Heart right ventricle (tissue), 16 donors: ENCODE data around the gene PARP14. TPM values are rescaled to one million over a fixed set of nuclear protein-coding genes. Genes with fewer than 3 reads are reported as not detected.
"Not testable (repeated sequence)": the region's sequence is repeated elsewhere in the genome, so short reads cannot be mapped to it uniquely, and the experiment has no call there.

Source experiments
- ATAC-seq, 8 donors: fragments of 200-7000 bp; cut with Tn5 transposase; one replicate each; pipeline ENCODE4 v1.9.1; 2020; ENCODE audit warnings: mild to moderate bottlenecking in 8 of 8, moderate library complexity in 8 of 8, moderate number of reproducible peaks in 1 of 8
- DNase-seq, 2 donors: peaks; one replicate each; pipeline ENCODE4 v3.0.0-alpha.2; 2020
- H3K27ac ChIP-seq, 10 donors: fragments of 200-600 bp; sonication (generic) in 2 of 10; one replicate each; pipeline versions ENCODE4 v1.5.0 to v1.8.0; 2020 to 2022; ENCODE audit warnings: mild to moderate bottlenecking in 3 of 10
- H3K27me3 ChIP-seq, 7 donors: fragments of 200-600 bp; one replicate each; pipeline ENCODE4 v1.8.0; 2021 to 2022; ENCODE audit warnings: mild to moderate bottlenecking in 2 of 7
- H3K36me3 ChIP-seq, 9 donors: fragments of 200-600 bp; sonication (generic) in 1 of 9; one replicate each; pipeline versions ENCODE4 v1.5.0 to v1.8.0; 2020 to 2022; ENCODE audit warnings: mild to moderate bottlenecking in 2 of 9
- H3K4me1 ChIP-seq, 9 donors: fragments of 200-600 bp; sonication (generic) in 1 of 9; one replicate each; pipeline versions ENCODE4 v1.5.0 to v1.8.0; 2020 to 2022; ENCODE audit warnings: mild to moderate bottlenecking in 4 of 9
- H3K4me3 ChIP-seq, 10 donors: fragments of 200-600 bp; sonication (generic) in 2 of 10; one replicate each; pipeline versions ENCODE4 v1.5.0 to v1.8.0; 2020 to 2022; ENCODE audit warnings: mild to moderate bottlenecking in 7 of 10, moderate library complexity in 2 of 10
- H3K9me3 ChIP-seq, 11 donors: fragments of 200-600 bp in 10 of 11; sonication (generic) in 2 of 11; one replicate each; pipeline versions ENCODE4 v1.5.0 to v1.8.0; 2013 to 2022; ENCODE audit warnings: mild to moderate bottlenecking in 2 of 11, control low read depth in 1 of 11, moderate library complexity in 1 of 11
- WGBS, 2 donors: extraction: QIAGEN DNeasy Blood & Tissue Kit; methylation state at CpG; one replicate each; pipeline ENCODE4 v1.1.7; 2013; ENCODE audit warnings: inconsistent platforms in 1 of 2; 5-methylcytosine and 5-hydroxymethylcytosine counted together
- intact Hi-C, 10 donors: fragments of 100-400 bp; cut with DNase I; formaldehyde crosslinking; loops; one replicate each; pipeline versions ENCODE4 v1.11.1 to v1.14.2; 2022
- polyA plus RNA-seq, 2 donors: library from polyadenylated mRNA; stranded (reverse); fragments of 200-250 nt; gene quantifications; one replicate each; pipeline ENCODE4 v1.2.3, GENCODE V29; 2013
- total RNA-seq, 10 donors: library from RNA; stranded (reverse); fragmentation: NEBNext Ultra II Directional in 3 of 10; extraction: Animal tissue kit (Norgen Biotek cat#: 25700) in 3 of 10; gene quantifications; one replicate each; pipeline versions ENCODE4 v1.2.1 to v1.2.4, GENCODE V29; 2021 to 2023
- TF ChIP-seq, protein P1 (sequence below), 9 donors: fragments of 200-600 bp; sonication (generic) in 2 of 9; IDR thresholded peaks; one replicate each; pipeline versions ENCODE4 v1.5.0 to v1.8.0; 2021 to 2022; ENCODE audit warnings: antibody characterized with exemption in 9 of 9, mild to moderate bottlenecking in 5 of 9, moderate library complexity in 1 of 9
- donor health status: Arrhythmogenic right ventricular cardiomyopathy.
- donor health status: ischemic (EF 13 %, LVEDD 7.1; RV severe dilation, severe dysfunction).
- donor health status: healthy with polysubstance abuse.
- donor health status: DM: no; HTN: yes; CAD: no.
- donor health status: DM: no; HTN: no; CAD: no.
- donor health status: ischemic (EF 25% LVEDD 6.9; RV normal size, moderate dysfunction).
- donor health status: ischemic (EF 25% LVEDD 5.7; RV mildly dilated, moderate dysfunction).
- donor health status: healthy.
- donor health status: DM: yes; HTN: yes; CAD: no.
- donor health status: Ischemic cardiomyopathy.
- donor health status: ischemic (EF 35%, LVEDD 5.7; RV mildly dilated, moderate dysfunction).
- donor health status: nonischemic (EF 11% LVEDD 7.7; RV severe dilation, severe dysfunction).
- donor health status: DM: yes; HTN: yes; CAD: no.
- donor health status: PGD.
- donor health status: ischemic (EF 29% LVEDD 5.4; RV normal size, mild dysfunction).
- donor health status: nonischemic (EF 23%, LVEDD 6.1; RV moderate dilation, normal function).

The PARP14 gene
- total and polyA plus RNA-seq, 12 donors: 4.1 to 81.9 (median 13.2) TPM

- no peak overlapping the region for H3K27ac ChIP-seq
- no peaks in the 10 kb centered on the region for H3K36me3 ChIP-seq
- intact Hi-C loops: no loop called here
- WGBS, 2 donors: 45 to 56% methylated on average over 3 of the region's 3 CpGs
- TF ChIP-seq, protein P1, sequence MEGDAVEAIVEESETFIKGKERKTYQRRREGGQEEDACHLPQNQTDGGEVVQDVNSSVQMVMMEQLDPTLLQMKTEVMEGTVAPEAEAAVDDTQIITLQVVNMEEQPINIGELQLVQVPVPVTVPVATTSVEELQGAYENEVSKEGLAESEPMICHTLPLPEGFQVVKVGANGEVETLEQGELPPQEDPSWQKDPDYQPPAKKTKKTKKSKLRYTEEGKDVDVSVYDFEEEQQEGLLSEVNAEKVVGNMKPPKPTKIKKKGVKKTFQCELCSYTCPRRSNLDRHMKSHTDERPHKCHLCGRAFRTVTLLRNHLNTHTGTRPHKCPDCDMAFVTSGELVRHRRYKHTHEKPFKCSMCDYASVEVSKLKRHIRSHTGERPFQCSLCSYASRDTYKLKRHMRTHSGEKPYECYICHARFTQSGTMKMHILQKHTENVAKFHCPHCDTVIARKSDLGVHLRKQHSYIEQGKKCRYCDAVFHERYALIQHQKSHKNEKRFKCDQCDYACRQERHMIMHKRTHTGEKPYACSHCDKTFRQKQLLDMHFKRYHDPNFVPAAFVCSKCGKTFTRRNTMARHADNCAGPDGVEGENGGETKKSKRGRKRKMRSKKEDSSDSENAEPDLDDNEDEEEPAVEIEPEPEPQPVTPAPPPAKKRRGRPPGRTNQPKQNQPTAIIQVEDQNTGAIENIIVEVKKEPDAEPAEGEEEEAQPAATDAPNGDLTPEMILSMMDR (IDR thresholded peaks at IDR 0.05): no peak
- no peak overlapping the region for H3K4me3 ChIP-seq
- H3K4me1 ChIP-seq: no peaks in the 10 kb centered on the region
- no peak for ATAC-seq
- DNase-seq: no peak
- H3K9me3 ChIP-seq: no peaks in the 10 kb centered on the region
- no peaks in the 10 kb centered on the region for H3K27me3 ChIP-seq
These were observed 43.9 kb upstream of the PARP14 start for GRCh38 chr3:122636697-122637096.

DNA sequence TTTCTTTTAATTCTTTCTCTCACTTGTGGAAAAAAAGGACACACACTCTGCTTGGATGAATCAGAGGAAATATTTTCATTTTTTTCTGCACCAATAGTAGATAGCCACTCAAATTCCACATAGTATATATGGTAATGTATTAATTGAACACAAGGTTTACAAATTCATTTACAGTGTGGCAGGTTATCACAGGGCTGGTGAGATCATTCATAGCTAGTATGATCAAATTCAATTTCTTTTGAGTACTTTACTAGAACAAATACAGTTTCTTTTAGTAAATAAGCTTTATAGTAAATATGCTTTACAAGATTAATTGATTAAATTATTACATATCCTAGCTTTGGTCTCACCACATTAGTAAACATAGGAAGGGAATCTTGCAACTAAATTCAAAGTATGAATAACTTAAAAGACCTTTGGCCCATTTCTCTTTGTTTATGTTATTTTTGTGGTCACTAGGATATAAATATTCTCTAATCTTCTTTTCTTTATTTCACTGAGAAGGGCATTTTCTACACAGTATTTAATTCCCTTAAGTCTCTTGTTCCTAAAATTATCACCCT is 40.1 kb upstream of the PARP14 start:
- H3K36me3 ChIP-seq: no peaks in the 10 kb centered on the region
- intact Hi-C loops: no loop called here
- no peak overlapping the region for H3K27ac ChIP-seq
- H3K4me3 ChIP-seq: no peak overlapping the region
- no peaks in the 10 kb centered on the region for H3K4me1 ChIP-seq
- H3K9me3 ChIP-seq: no peaks in the 10 kb centered on the region
- H3K27me3 ChIP-seq: peaks cover 0 to 4% (median 0%) of the 10 kb centered on the region in 7 donors
- ATAC-seq (no peak), DNase-seq (no peak)
- TF ChIP-seq, protein P1 (IDR thresholded peaks at IDR 0.05): no peak

GRCh38 chr3:122642935-122643334 is 37.7 kb upstream of the PARP14 start:
- TF ChIP-seq, protein P1 (IDR thresholded peaks at IDR 0.05): no peak
- H3K9me3 ChIP-seq: no peaks in the 10 kb centered on the region
- H3K4me3 ChIP-seq: no peak overlapping the region
- H3K36me3 ChIP-seq: no peaks in the 10 kb centered on the region
- DNase-seq (no peak), ATAC-seq (no peak)
- H3K27ac ChIP-seq: no peak overlapping the region
- peaks cover 0 to 8% (median 0%) of the 10 kb centered on the region in 7 donors for H3K27me3 ChIP-seq
- 79 to 83% methylated on average over 2 of the region's 2 CpGs for WGBS, 2 donors
- intact Hi-C loops: no loop called here
- H3K4me1 ChIP-seq: no peaks in the 10 kb centered on the region

DNA sequence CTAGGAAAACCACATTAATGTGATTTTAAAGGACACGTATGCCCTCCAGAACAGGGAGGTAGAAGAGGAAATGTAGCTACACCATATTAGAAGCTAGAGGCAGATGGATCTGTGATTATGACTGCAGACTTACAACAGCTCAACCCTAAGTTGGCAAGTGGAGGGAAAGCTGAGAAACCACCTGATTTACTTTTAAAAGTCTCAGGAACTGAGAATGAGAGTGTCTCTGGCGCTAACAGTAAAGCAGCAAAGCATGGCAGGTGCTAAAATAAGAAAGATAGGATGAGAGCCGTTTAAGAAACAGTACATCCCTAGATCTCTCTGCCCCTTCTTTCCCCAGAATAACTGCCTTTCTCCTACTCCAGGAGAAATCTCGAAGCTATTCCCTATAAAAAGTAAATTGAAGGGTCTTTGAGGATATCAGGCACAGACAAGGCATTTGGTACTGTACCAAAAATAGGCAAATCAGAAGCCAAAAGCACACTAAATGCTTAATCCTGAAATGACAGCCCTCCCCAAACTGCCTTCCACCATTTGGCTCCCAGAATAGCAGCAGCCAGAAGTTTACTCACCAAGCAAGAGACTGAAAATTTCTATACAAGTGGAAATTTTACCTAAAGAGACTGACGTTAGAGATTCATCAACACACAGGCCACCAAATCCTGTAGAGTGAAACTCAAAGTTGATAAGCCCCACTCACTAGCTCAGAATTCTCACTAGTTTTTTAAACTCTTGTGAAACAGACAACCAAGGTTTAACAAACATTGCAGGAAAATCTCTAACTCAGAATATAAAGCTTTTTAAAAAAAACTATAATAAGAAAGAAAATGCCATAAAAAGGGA is 34.3 kb upstream of the PARP14 start:
- peak overlapping the region in 2 of 10 donors; percentile 39 to 42 for H3K27ac ChIP-seq
- H3K4me1 ChIP-seq: no peaks in the 10 kb centered on the region
- H3K36me3 ChIP-seq: no peaks in the 10 kb centered on the region
- peaks cover 0 to 30% (median 0%) of the 10 kb centered on the region in 7 donors for H3K27me3 ChIP-seq
- peak overlapping the region in 1 of 10 donors; percentile 33 for H3K4me3 ChIP-seq
- no peak for ATAC-seq
- no peaks in the 10 kb centered on the region for H3K9me3 ChIP-seq
- TF ChIP-seq, protein P1 (IDR thresholded peaks at IDR 0.05): no peak
- DNase-seq: no peak
- intact Hi-C loops: no loop called here
- WGBS, 2 donors: 61 to 62% methylated on average over 5 of the region's 5 CpGs

DNA sequence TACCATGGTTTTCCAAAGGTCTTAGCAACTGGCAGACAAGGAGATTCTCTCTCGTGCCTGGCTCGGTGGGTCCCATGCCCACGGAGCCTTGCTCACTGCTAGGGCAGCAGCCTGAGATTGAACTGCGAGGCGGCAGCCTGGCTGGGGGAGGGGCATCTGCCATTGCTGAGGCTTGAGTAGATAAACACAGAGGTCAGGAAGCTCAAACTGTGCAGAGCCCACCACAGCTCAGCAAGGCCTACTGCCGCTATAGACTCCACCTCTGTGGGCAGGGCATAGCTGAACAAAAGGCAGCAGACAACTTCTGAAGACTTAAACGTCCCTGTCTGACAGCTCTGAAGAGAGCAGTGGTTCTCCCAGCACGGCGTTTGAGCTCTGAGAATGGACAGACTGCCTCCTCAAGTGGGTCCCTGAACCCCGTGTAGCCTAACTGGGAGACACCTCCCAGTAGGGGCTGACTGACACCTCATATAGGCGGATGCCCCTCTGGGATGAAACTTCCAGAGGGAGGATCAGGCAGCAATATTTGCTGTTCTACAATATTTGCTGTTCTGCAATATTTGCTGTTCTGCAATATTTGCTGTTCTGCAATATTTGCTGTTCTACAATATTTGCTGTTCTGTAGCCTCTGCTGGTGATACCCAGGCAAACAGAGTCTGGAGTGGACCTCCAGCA is 29.3 kb upstream of the PARP14 start:
- 66 to 69% methylated on average over 11 of the region's 11 CpGs for WGBS, 2 donors
- H3K27ac ChIP-seq, intact Hi-C loops, H3K4me1 ChIP-seq, DNase-seq, H3K4me3 ChIP-seq, ATAC-seq, H3K9me3 ChIP-seq, H3K36me3 ChIP-seq: not testable (repeated sequence)
- H3K27me3 ChIP-seq: peaks cover 0 to 30% (median 0%) of the 10 kb centered on the region in 7 donors

- DNase-seq, H3K36me3 ChIP-seq, ATAC-seq, H3K27ac ChIP-seq, H3K4me3 ChIP-seq, H3K9me3 ChIP-seq, H3K4me1 ChIP-seq, intact Hi-C loops: not testable (repeated sequence)
- peaks cover 0 to 30% (median 0%) of the 10 kb centered on the region in 7 donors for H3K27me3 ChIP-seq
- 87 to 90% methylated on average over 6 of the region's 6 CpGs for WGBS, 2 donors
These were observed 28.7 kb upstream of the PARP14 start for GRCh38 chr3:122651962-122652361.

- H3K27me3 ChIP-seq, H3K4me1 ChIP-seq, DNase-seq, H3K4me3 ChIP-seq, H3K36me3 ChIP-seq, ATAC-seq, intact Hi-C loops, H3K27ac ChIP-seq, H3K9me3 ChIP-seq: not testable (repeated sequence)
- WGBS, 2 donors: 94 to 95% methylated on average over 4 of the region's 4 CpGs
These were observed 22.3 kb upstream of the PARP14 start for GRCh38 chr3:122658336-122658735.
